HPDE6-E6E7 (cell line): ENCODE results near the gene TMEM231.

Experiments used
- DNase-seq: peaks from one replicate; pipeline ENCODE4 v3.0.0; 2011; ENCODE audit warnings: missing footprints; ENCODE audit errors: extremely low spot score

TMEM231 gene

DNA sequence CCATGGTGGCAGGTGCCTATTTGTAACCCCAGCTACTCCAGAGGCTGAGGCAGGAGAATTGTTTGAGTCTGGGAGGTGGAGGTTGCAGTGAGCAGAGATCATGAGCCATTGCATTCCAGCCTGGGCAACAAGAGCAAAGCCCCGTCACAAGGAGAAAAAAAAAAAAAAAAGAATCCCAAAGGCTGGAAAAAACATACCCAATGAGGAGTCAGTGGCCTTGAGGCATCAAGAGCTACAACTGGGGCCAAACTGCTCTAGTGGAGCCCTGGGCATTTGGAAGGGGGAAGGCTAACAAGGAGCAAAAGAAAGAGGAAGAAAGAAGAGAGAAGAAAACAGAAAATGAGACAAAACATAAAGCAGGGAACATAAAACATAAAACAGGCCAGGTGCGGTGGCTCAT, 67.7 kb downstream of the TMEM231 start:
- DNase-seq, result no peak
